SK-N-SH (cell line): Measurements from ENCODE around the gene ZNF358. TPM values are rescaled to one million over a fixed set of nuclear protein-coding genes. Genes with fewer than 3 reads are reported as not detected.
A peak's percentile ranks its signal among the peaks of the same experiment; 100 is the strongest.

ENCODE experiments used
- CTCF ChIA-PET: fragments of 300-600, 350-600 bp; formaldehyde crosslinking; extraction: SDS; loops from one replicate; lab custom pipeline; 2021; lab: Yijun Ruan, JAX
- POLR2A ChIA-PET: fragments of 350-600 bp; sonication (Branson Sonifier 250); formaldehyde crosslinking; extraction: SDS; loops from one replicate; lab custom pipeline; 2020; ENCODE audit warnings: antibody characterized with exemption, inconsistent platforms; lab: Yijun Ruan, JAX
- DNase-seq: peaks from one replicate; pipeline ENCODE4 v3.0.0; 2012
- H2AFZ ChIP-seq: fragments of 200-600 bp; sonication (generic); 2 replicates; pipeline ENCODE4 v1.8.1; 2016; ENCODE audit warnings: antibody characterized with exemption, mild to moderate bottlenecking, low read depth
- H3F3A ChIP-seq: fragments of 200-600 bp; sonication (generic); replicated peaks from 2 replicates; pipeline ENCODE3; 2016; ENCODE audit warnings: antibody characterized with exemption, mild to moderate bottlenecking; ENCODE audit not compliant: insufficient read depth
- H3K27ac ChIP-seq, 2 experiments: fragments of 200-500 bp in 1 of 2; fragments of 200-600 bp in 1 of 2; sonication (Bioruptor generic) in 1 of 2; sonication (generic), shearing (Covaris generic) in 1 of 2; 2 replicates each; pipeline versions ENCODE4 v1.5.1 to v1.6.1; 2014 to 2016; ENCODE audit warnings: low read depth in 2 of 2, inconsistent platforms in 1 of 2, low read length in 1 of 2, mild to moderate bottlenecking in 1 of 2, mixed read lengths in 1 of 2
- H3K27me3 ChIP-seq: fragments of 200-600 bp; sonication (generic), shearing (Covaris generic); 2 replicates; pipeline ENCODE4 v1.6.1; 2016; ENCODE audit warnings: mixed run types; ENCODE audit not compliant: insufficient read depth
- H3K36me3 ChIP-seq, 2 experiments: fragments of 200-500 bp in 1 of 2; fragments of 200-600 bp in 1 of 2; sonication (Bioruptor generic) in 1 of 2; sonication (generic) in 1 of 2; replicated peaks in 1 of 2; 2 replicates each; pipeline versions ENCODE3 to v1.5.1; 2014 to 2016; ENCODE audit warnings: low read length in 1 of 2, mild to moderate bottlenecking in 1 of 2; ENCODE audit not compliant: insufficient read depth in 2 of 2, control insufficient read depth in 1 of 2
- H3K4me1 ChIP-seq, 2 experiments: fragments of 200-500 bp in 1 of 2; fragments of 200-600 bp in 1 of 2; sonication (Bioruptor generic) in 1 of 2; sonication (generic), shearing (Covaris generic) in 1 of 2; 2 replicates each; pipeline versions ENCODE4 v1.5.1 to v1.6.1; 2014 to 2016; ENCODE audit warnings: low read depth in 1 of 2, low read length in 1 of 2, mixed run types in 1 of 2; ENCODE audit not compliant: insufficient read depth in 2 of 2, control insufficient read depth in 1 of 2
- H3K4me2 ChIP-seq: fragments of 200-600 bp; sonication (generic), shearing (Covaris generic); 2 replicates; pipeline ENCODE4 v1.6.1; 2017; ENCODE audit warnings: mixed run types
- H3K4me3 ChIP-seq, 2 experiments: fragments of 200-500 bp in 1 of 2; fragments of 200-600 bp in 1 of 2; sonication (Bioruptor generic) in 1 of 2; sonication (generic), shearing (Covaris generic) in 1 of 2; 2 replicates each; pipeline versions ENCODE4 v1.5.1 to v1.8.1; 2014 to 2016; ENCODE audit warnings: low read depth in 2 of 2, inconsistent platforms in 1 of 2, low read length in 1 of 2, mild to moderate bottlenecking in 1 of 2, mixed read lengths in 1 of 2, moderate library complexity in 1 of 2
- H3K79me2 ChIP-seq: fragments of 200-600 bp; sonication (generic); 2 replicates; pipeline ENCODE4 v1.8.1; 2017; ENCODE audit warnings: mild to moderate bottlenecking; ENCODE audit not compliant: insufficient read depth
- H3K9ac ChIP-seq: fragments of 200-600 bp; sonication (generic); 2 replicates; pipeline ENCODE4 v1.6.1; 2017; ENCODE audit warnings: mixed run types
- H3K9me2 ChIP-seq: fragments of 200-600 bp; sonication (generic); 2 replicates; pipeline ENCODE4 v1.6.1; 2017; ENCODE audit warnings: mixed run types
- H3K9me3 ChIP-seq: fragments of 200-600 bp; sonication (generic); 2 replicates; pipeline ENCODE4 v1.6.1; 2017; ENCODE audit warnings: mixed run types, mild to moderate bottlenecking, moderate library complexity
- H4K20me1 ChIP-seq: fragments of 200-600 bp; sonication (generic); 2 replicates; pipeline ENCODE4 v1.6.1; 2017; ENCODE audit warnings: mild to moderate bottlenecking, mixed run types; ENCODE audit not compliant: insufficient read depth
- CHD2 ChIP-seq: fragments of 150-350 bp; IDR thresholded peaks from 2 replicates; pipeline ENCODE4 v1.6.1; 2018; ENCODE audit warnings: low read length; ENCODE audit not compliant: partially characterized antibody
- ELF1 ChIP-seq: IDR thresholded peaks from 2 replicates; pipeline ENCODE4 v1.4.0; 2012
- EP300 ChIP-seq, 2 experiments: IDR thresholded peaks; 2 replicates each; pipeline versions ENCODE4 v1.4.0 to v1.6.1; 2012; ENCODE audit warnings: borderline replicate concordance in 1 of 2, low read depth in 1 of 2, low read length in 1 of 2
- EZH2phosphoT487 ChIP-seq: fragments of 200-600 bp; sonication (generic); IDR thresholded peaks from 2 replicates; pipeline ENCODE4 v1.6.1; 2017; ENCODE audit warnings: low read depth, mixed run types, mild to moderate bottlenecking, antibody characterized with exemption, moderate library complexity, borderline replicate concordance
- FOSL2 ChIP-seq: IDR thresholded peaks from 2 replicates; pipeline ENCODE4 v1.4.0; 2012; ENCODE audit warnings: low read depth, mild to moderate bottlenecking, moderate library complexity, borderline replicate concordance
- FOXJ3 ChIP-seq: sonication (generic); formaldehyde crosslinking; IDR thresholded peaks from 2 replicates; pipeline ENCODE4 v1.5.1; 2020; ENCODE audit warnings: mild to moderate bottlenecking, missing genetic modification reagents
- FOXM1 ChIP-seq: IDR thresholded peaks from 2 replicates; pipeline ENCODE4 v1.4.0; 2012; ENCODE audit warnings: low read depth, mild to moderate bottlenecking
- GABPA ChIP-seq: IDR thresholded peaks from 2 replicates; pipeline ENCODE4 v1.4.0; 2012; ENCODE audit warnings: low read depth, mild to moderate bottlenecking
- GATA2 ChIP-seq: sonication (generic); formaldehyde crosslinking; IDR thresholded peaks from 2 replicates; pipeline ENCODE4 v1.5.0; 2020; ENCODE audit warnings: mild to moderate bottlenecking, missing genetic modification reagents
- MAX ChIP-seq: IDR thresholded peaks from 2 replicates; pipeline ENCODE4 v1.4.0; 2012; ENCODE audit warnings: low read depth
- MXI1 ChIP-seq: IDR thresholded peaks from 2 replicates; pipeline ENCODE4 v1.6.1; 2012; ENCODE audit warnings: mild to moderate bottlenecking, low read depth, low read length, improper control_type of control experiment
- POLR2AphosphoS5 ChIP-seq: IDR thresholded peaks from 2 replicates; pipeline ENCODE4 v1.6.1; 2012; ENCODE audit warnings: low read depth, low read length
- RAD21 ChIP-seq: IDR thresholded peaks from 2 replicates; pipeline ENCODE4 v1.6.1; 2012; ENCODE audit warnings: mild to moderate bottlenecking, low read length
- RCOR1 ChIP-seq: fragments of 150-350 bp; IDR thresholded peaks from 2 replicates; pipeline ENCODE4 v1.6.1; 2017; ENCODE audit warnings: antibody characterized with exemption, low read length
- REST ChIP-seq: IDR thresholded peaks from 2 replicates; pipeline ENCODE4 v1.6.1; 2012; ENCODE audit warnings: mild to moderate bottlenecking, low read depth, low read length, moderate library complexity
- SMC3 ChIP-seq: IDR thresholded peaks from 2 replicates; pipeline ENCODE4 v1.6.1; 2012; ENCODE audit warnings: low read depth, low read length, improper control_type of control experiment
- TAF1 ChIP-seq: IDR thresholded peaks from 2 replicates; pipeline ENCODE4 v1.6.1; 2012; ENCODE audit warnings: low read depth, mild to moderate bottlenecking, low read length, moderate library complexity, borderline replicate concordance
- USF1 ChIP-seq: IDR thresholded peaks from 2 replicates; pipeline ENCODE4 v1.4.0; 2012; ENCODE audit warnings: low read depth, borderline replicate concordance
- YY1 ChIP-seq: IDR thresholded peaks from 2 replicates; pipeline ENCODE4 v1.4.0; 2012; ENCODE audit warnings: low read depth, mild to moderate bottlenecking
- WGBS: methylation state at CpG from one replicate; pipeline ENCODE4 v1.1.6; 2017; ENCODE audit warnings: low lambda C conversion rate; 5-methylcytosine and 5-hydroxymethylcytosine counted together
- polyA plus RNA-seq, 3 experiments: library from polyadenylated mRNA; depleted of rRNA; stranded (reverse); fragments of >200 nt; gene quantifications; 2 replicates each; pipeline ENCODE4 v1.2.3, GENCODE V29; 2012
- TF ChIP-seq, protein P1 (sequence below): IDR thresholded peaks from 2 replicates; pipeline ENCODE4 v1.4.0; 2012; ENCODE audit warnings: low read depth, borderline replicate concordance
- TF ChIP-seq, protein P2 (sequence below): IDR thresholded peaks from 2 replicates; pipeline ENCODE4; 2012

Gene ZNF358
- polyA plus RNA-seq, 1 of the 3 experiments (the other 2 are of a cell fraction), result 49.3 TPM

- no peaks in the 10 kb centered on the region for H4K20me1 ChIP-seq
- H3F3A ChIP-seq, result no peaks in the 10 kb centered on the region
- H3K4me3 ChIP-seq, result peak within 1 kb of the TSS; percentile 85 to 94
- H3K4me1 ChIP-seq, result peaks cover 0 to 15% of the 10 kb centered on the region in 2 experiments; a peak in 2 of 4 replicates
- peak within 1 kb of the TSS; percentile 87 to 92 for H3K27ac ChIP-seq
- TF ChIP-seq CHD2, result peak; percentile 96
- TF ChIP-seq ELF1, result peak; percentile 75
- no peak for TF ChIP-seq SMC3
- peak; percentile 85 for TF ChIP-seq MXI1
- peak; percentile 78 for TF ChIP-seq YY1
- no peak for TF ChIP-seq RAD21
- TF ChIP-seq MAX, result no peak
- TF ChIP-seq, protein P1, sequence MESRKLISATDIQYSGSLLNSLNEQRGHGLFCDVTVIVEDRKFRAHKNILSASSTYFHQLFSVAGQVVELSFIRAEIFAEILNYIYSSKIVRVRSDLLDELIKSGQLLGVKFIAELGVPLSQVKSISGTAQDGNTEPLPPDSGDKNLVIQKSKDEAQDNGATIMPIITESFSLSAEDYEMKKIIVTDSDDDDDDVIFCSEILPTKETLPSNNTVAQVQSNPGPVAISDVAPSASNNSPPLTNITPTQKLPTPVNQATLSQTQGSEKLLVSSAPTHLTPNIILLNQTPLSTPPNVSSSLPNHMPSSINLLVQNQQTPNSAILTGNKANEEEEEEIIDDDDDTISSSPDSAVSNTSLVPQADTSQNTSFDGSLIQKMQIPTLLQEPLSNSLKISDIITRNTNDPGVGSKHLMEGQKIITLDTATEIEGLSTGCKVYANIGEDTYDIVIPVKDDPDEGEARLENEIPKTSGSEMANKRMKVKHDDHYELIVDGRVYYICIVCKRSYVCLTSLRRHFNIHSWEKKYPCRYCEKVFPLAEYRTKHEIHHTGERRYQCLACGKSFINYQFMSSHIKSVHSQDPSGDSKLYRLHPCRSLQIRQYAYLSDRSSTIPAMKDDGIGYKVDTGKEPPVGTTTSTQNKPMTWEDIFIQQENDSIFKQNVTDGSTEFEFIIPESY, result peak; percentile 64; the same call in 1 of the 2 replicates
- TF ChIP-seq GATA2 (CRISPR knock-in tag), result peak; percentile 63
- no peak for TF ChIP-seq REST
- TF ChIP-seq, protein P2, sequence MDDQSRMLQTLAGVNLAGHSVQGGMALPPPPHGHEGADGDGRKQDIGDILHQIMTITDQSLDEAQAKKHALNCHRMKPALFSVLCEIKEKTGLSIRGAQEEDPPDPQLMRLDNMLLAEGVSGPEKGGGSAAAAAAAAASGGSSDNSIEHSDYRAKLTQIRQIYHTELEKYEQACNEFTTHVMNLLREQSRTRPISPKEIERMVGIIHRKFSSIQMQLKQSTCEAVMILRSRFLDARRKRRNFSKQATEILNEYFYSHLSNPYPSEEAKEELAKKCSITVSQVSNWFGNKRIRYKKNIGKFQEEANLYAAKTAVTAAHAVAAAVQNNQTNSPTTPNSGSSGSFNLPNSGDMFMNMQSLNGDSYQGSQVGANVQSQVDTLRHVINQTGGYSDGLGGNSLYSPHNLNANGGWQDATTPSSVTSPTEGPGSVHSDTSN, result peak; percentile 7; the same call in 1 of the 2 replicates
- TF ChIP-seq GABPA, result peak; percentile 64
- TF ChIP-seq POLR2AphosphoS5, result peak; percentile 32; the same call in 1 of the 2 replicates
- no peak for TF ChIP-seq EZH2phosphoT487
- no peak for TF ChIP-seq TAF1
- TF ChIP-seq FOSL2, result no peak; the same call in 1 of the 2 replicates
- TF ChIP-seq EP300 (IDR thresholded peaks at IDR 0.05; ENCODE audit: borderline replicate concordance in 1 of 2, low read depth in 1 of 2, low read length in 1 of 2), result no peak
- TF ChIP-seq USF1, result no peak
- TF ChIP-seq FOXM1, result no peak
- peak; percentile 57 for TF ChIP-seq FOXJ3 (CRISPR knock-in tag)
- TF ChIP-seq RCOR1, result peak; percentile 66
- DNase-seq, result peak; percentile 97
- H3K79me2 ChIP-seq, result peaks cover 7% of the 10 kb centered on the region
- under 1% methylated on average over 27 of the region's 76 CpGs for WGBS
- peaks cover 16 to 17% of the 10 kb centered on the region in 2 experiments for H3K36me3 ChIP-seq
- POLR2A ChIA-PET, result interaction anchor here (0.9 to 2.4 kb wide), 5 partner anchors 13 to 52 kb away, joined by 3 to 7 read pairs (median 4); partner anchors contain the start of genes MCOLN1 and ZNF358
- H3K27me3 ChIP-seq, result no peaks in the 10 kb centered on the region
- H3K9me3 ChIP-seq, result no peaks in the 10 kb centered on the region
- peak within 1 kb of the TSS; percentile 94 for H3K4me2 ChIP-seq
- no peaks in the 10 kb centered on the region for H3K9me2 ChIP-seq
- peak within 1 kb of the TSS; percentile 82 for H3K9ac ChIP-seq
- H2AFZ ChIP-seq, result peak within 1 kb of the TSS; percentile 85
- CTCF ChIA-PET, result interaction anchor here (0.6 to 5.0 kb wide), 6 partner anchors 13 to 837 kb away, joined by 3 to 25 read pairs (median 4); partner anchors contain the start of genes MCOLN1 and ZNF358
Observed at GRCh38 chr19:7535047-7535997, 19.4 kb downstream of the ZNF358 start, which contains the start of gene PNPLA6. PNPLA6 (plus strand) TSS chr19:7535717; CDS start chr19:7535789, 72 bp downstream.
